GM23338 (cell line): ENCODE measurements around the gene S100PBP. TPM values are rescaled to one million over a fixed set of nuclear protein-coding genes. Genes with fewer than 3 reads are reported as not detected.

Source experiments
- ATAC-seq: fragments of 200-7000 bp; cut with Tn5 transposase; 3 replicates; pipeline ENCODE4 v1.9.1; 2020
- DNase-seq: peaks from one replicate; pipeline ENCODE4 v3.0.0-alpha.2; 2015; ENCODE audit warnings: low spot score
- H2AFZ ChIP-seq: fragments of 200-600 bp; sonication (generic); 2 replicates; pipeline ENCODE4 v1.8.0; 2016; ENCODE audit warnings: antibody characterized with exemption, mild to moderate bottlenecking, moderate library complexity
- H3F3A ChIP-seq: fragments of 200-600 bp; sonication (generic); replicated peaks from 2 replicates; pipeline ENCODE4 v1.8.0; 2017; ENCODE audit warnings: antibody characterized with exemption, mixed run types, low read depth
- H3K27ac ChIP-seq: fragments of 200-600 bp; sonication (generic); 2 replicates; pipeline ENCODE4 v1.6.1; 2016; ENCODE audit warnings: low read depth
- H3K27me3 ChIP-seq: fragments of 200-600 bp; sonication (generic); 2 replicates; pipeline ENCODE4 v1.8.0; 2016; ENCODE audit warnings: mild to moderate bottlenecking, mixed run types, moderate library complexity; ENCODE audit not compliant: insufficient read depth
- H3K36me3 ChIP-seq: fragments of 200-600 bp; sonication (generic); 2 replicates; pipeline ENCODE4 v1.8.0; 2016; ENCODE audit warnings: mild to moderate bottlenecking; ENCODE audit not compliant: insufficient read depth
- H3K4me1 ChIP-seq: fragments of 200-600 bp; sonication (generic); 2 replicates; pipeline ENCODE4 v1.8.0; 2016; ENCODE audit warnings: mild to moderate bottlenecking, moderate library complexity; ENCODE audit not compliant: insufficient read depth
- H3K4me2 ChIP-seq: fragments of 200-600 bp; sonication (generic); 2 replicates; pipeline ENCODE4 v1.7.1; 2017; ENCODE audit warnings: mixed run types
- H3K4me3 ChIP-seq: fragments of 200-600 bp; sonication (generic); 2 replicates; pipeline ENCODE4 v1.6.1; 2016; ENCODE audit warnings: mixed run types
- H3K79me2 ChIP-seq: fragments of 200-600 bp; sonication (generic); replicated peaks from 2 replicates; pipeline ENCODE4 v1.8.0; 2017; ENCODE audit warnings: mild to moderate bottlenecking; ENCODE audit not compliant: insufficient read depth
- H3K9me2 ChIP-seq: fragments of 200-600 bp; sonication (generic); 2 replicates; pipeline ENCODE4 v1.8.0; 2017; ENCODE audit not compliant: insufficient read depth
- H4K20me1 ChIP-seq: fragments of 200-600 bp; sonication (generic); replicated peaks from 2 replicates; pipeline ENCODE4 v1.8.0; 2017; ENCODE audit warnings: mild to moderate bottlenecking; ENCODE audit not compliant: insufficient read depth
- H3K27ac Mint-ChIP-seq: 2 replicates; pipeline ENCODE4 v1.8.0; 2020; ENCODE audit warnings: inconsistent platforms, mild to moderate bottlenecking, moderate library complexity, mixed read lengths
- H3K27me3 Mint-ChIP-seq: 3 replicates; pipeline ENCODE4 v1.8.0; 2022; ENCODE audit warnings: low read depth, mild to moderate bottlenecking, moderate library complexity, mixed read lengths, inconsistent platforms; ENCODE audit not compliant: insufficient read depth, poor library complexity
- H3K36me3 Mint-ChIP-seq: 3 replicates; pipeline ENCODE4 v1.8.0; 2021; ENCODE audit warnings: low read depth, mild to moderate bottlenecking, inconsistent platforms, moderate library complexity, mixed read lengths
- H3K4me1 Mint-ChIP-seq: 3 replicates; pipeline ENCODE4 v1.8.0; 2020; ENCODE audit warnings: mild to moderate bottlenecking, inconsistent platforms, mixed read lengths
- H3K4me3 Mint-ChIP-seq: 3 replicates; pipeline ENCODE4 v1.8.0; 2021; ENCODE audit warnings: moderate library complexity, mild to moderate bottlenecking, inconsistent platforms, mixed read lengths
- H3K9me3 Mint-ChIP-seq: 3 replicates; pipeline ENCODE4 v1.8.0; 2020; ENCODE audit warnings: moderate library complexity, mild to moderate bottlenecking, inconsistent platforms, mixed read lengths
- CREB1 ChIP-seq: fragments of 250-450 bp; sonication (Bioruptor Pico); IDR thresholded peaks from 2 replicates; pipeline ENCODE4 v1.5.0; 2020; ENCODE audit warnings: low read depth, mild to moderate bottlenecking, moderate library complexity
- CTCF ChIP-seq, 2 experiments: fragments of 200-600 bp in 1 of 2; sonication (generic) in 1 of 2; conservative IDR thresholded peaks; 2 replicates each; pipeline versions ENCODE4 v1.5.1 to v1.6.1; 2016 to 2017; ENCODE audit warnings: antibody characterized with exemption in 2 of 2, low read depth in 2 of 2, mild to moderate bottlenecking in 2 of 2, moderate library complexity in 1 of 2
- EZH2 ChIP-seq: fragments of 200-600 bp; sonication (generic); IDR thresholded peaks from one replicate; pipeline ENCODE4 v1.8.0; 2017; ENCODE audit warnings: antibody characterized with exemption, mild to moderate bottlenecking, low read depth; ENCODE audit not compliant: unreplicated experiment
- EZH2phosphoT487 ChIP-seq: fragments of 200-600 bp; sonication (generic); IDR thresholded peaks from one replicate; pipeline ENCODE4 v1.8.1; 2018; ENCODE audit warnings: antibody characterized with exemption; ENCODE audit not compliant: unreplicated experiment
- JUNB ChIP-seq: IDR thresholded peaks from one replicate; pipeline ENCODE4 v1.6.1; 2016; ENCODE audit warnings: antibody characterized with exemption; ENCODE audit not compliant: unreplicated experiment
- NANOG ChIP-seq: IDR thresholded peaks from 2 replicates; pipeline ENCODE4 v1.6.1; 2016; ENCODE audit warnings: antibody characterized with exemption, borderline replicate concordance
- POLR2AphosphoS5 ChIP-seq: IDR thresholded peaks from 2 replicates; pipeline ENCODE4 v1.6.1; 2016; ENCODE audit warnings: antibody characterized with exemption, low read depth
- STAT1 ChIP-seq: IDR thresholded peaks from one replicate; pipeline ENCODE4 v1.6.1; 2016; ENCODE audit warnings: antibody characterized with exemption; ENCODE audit not compliant: unreplicated experiment
- ZNF114 ChIP-seq: fragments of 250-450 bp; sonication (Bioruptor Pico); IDR thresholded peaks from 2 replicates; pipeline ENCODE4 v1.5.0; 2020; ENCODE audit warnings: mild to moderate bottlenecking, moderate library complexity
- ZNF331 ChIP-seq: fragments of 250-450 bp; sonication (Bioruptor Pico); IDR thresholded peaks from 2 replicates; pipeline ENCODE4 v1.5.0; 2020; ENCODE audit warnings: low read depth, mild to moderate bottlenecking, moderate library complexity
- ZNF462 ChIP-seq: fragments of 250-450 bp; sonication (Bioruptor Pico); IDR thresholded peaks from 2 replicates; pipeline ENCODE4 v1.5.0; 2020; ENCODE audit warnings: mild to moderate bottlenecking, moderate library complexity
- polyA plus RNA-seq: library from polyadenylated mRNA; unstranded; fragments of >200 nt; fragmentation: Nextera tagmentation; extraction: Ambion mirVana; gene quantifications from 2 replicates; pipeline ENCODE4 v1.2.1, GENCODE V29; 2016
- total RNA-seq: library from RNA; depleted of rRNA; stranded (reverse); fragments of >200 nt; shearing (Covaris generic); gene quantifications from 2 replicates; pipeline ENCODE4 v1.2.3, GENCODE V29; 2014
- TF ChIP-seq, protein P1 (sequence below): IDR thresholded peaks from one replicate; pipeline ENCODE4 v1.6.1; 2018; ENCODE audit warnings: antibody characterized with exemption; ENCODE audit not compliant: unreplicated experiment
- TF ChIP-seq, protein P2 (sequence below): IDR thresholded peaks from 2 replicates; pipeline ENCODE4 v1.6.1; 2016; ENCODE audit warnings: antibody characterized with exemption

The S100PBP gene
- total and polyA plus RNA-seq, 2 experiments from 2014 or later = 30.6 to 65.2 TPM

DNA sequence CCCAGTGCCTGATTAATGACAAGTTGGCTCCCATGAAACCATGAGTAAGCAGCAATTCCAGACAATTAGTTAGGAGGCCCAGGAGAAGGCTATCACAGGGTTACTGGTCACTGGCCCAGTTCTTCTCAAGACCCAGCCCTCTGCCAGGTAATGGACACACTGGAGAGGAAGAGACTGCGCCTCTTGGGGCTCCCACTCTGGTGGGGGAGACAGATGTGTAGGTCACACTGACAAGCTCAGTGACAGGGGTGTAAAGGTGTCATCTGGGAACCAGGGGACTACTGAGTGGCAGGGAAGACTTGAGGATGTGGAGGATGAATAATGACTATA lies 73.8 kb downstream of the S100PBP start:
- H3K9me2 ChIP-seq = no peaks in the 10 kb centered on the region
- Mint-ChIP-seq H3K9me3 (peaks cover 5% of the 10 kb centered on the region; the same call in 2 of the 3 replicates), H3K27ac (no peak overlapping the region), H3K36me3 (peaks cover 8% of the 10 kb centered on the region; the same call in 1 of the 3 replicates), H3K4me3 (no peak overlapping the region), H3K27me3 (peaks cover 30% of the 10 kb centered on the region), H3K4me1 (peaks cover 14% of the 10 kb centered on the region)
- no peak overlapping the region for H3K4me2 ChIP-seq
- no peak for ATAC-seq
- no peak overlapping the region for H3K27ac ChIP-seq
- TF ChIP-seq ZNF462 (CRISPR knock-in tag) = no peak
- TF ChIP-seq ZNF331 = no peak
- TF ChIP-seq EZH2 = no peak
- TF ChIP-seq, protein P1, sequence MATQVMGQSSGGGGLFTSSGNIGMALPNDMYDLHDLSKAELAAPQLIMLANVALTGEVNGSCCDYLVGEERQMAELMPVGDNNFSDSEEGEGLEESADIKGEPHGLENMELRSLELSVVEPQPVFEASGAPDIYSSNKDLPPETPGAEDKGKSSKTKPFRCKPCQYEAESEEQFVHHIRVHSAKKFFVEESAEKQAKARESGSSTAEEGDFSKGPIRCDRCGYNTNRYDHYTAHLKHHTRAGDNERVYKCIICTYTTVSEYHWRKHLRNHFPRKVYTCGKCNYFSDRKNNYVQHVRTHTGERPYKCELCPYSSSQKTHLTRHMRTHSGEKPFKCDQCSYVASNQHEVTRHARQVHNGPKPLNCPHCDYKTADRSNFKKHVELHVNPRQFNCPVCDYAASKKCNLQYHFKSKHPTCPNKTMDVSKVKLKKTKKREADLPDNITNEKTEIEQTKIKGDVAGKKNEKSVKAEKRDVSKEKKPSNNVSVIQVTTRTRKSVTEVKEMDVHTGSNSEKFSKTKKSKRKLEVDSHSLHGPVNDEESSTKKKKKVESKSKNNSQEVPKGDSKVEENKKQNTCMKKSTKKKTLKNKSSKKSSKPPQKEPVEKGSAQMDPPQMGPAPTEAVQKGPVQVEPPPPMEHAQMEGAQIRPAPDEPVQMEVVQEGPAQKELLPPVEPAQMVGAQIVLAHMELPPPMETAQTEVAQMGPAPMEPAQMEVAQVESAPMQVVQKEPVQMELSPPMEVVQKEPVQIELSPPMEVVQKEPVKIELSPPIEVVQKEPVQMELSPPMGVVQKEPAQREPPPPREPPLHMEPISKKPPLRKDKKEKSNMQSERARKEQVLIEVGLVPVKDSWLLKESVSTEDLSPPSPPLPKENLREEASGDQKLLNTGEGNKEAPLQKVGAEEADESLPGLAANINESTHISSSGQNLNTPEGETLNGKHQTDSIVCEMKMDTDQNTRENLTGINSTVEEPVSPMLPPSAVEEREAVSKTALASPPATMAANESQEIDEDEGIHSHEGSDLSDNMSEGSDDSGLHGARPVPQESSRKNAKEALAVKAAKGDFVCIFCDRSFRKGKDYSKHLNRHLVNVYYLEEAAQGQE = no peak
- TF ChIP-seq STAT1 = no peak
- TF ChIP-seq CREB1 (CRISPR knock-in tag) = no peak
- no peak for TF ChIP-seq NANOG
- TF ChIP-seq POLR2AphosphoS5 = no peak
- TF ChIP-seq CTCF (conservative IDR thresholded peaks at IDR 0.05; ENCODE audit: low read depth in 2 of 2) = no peak
- no peak for TF ChIP-seq JUNB
- TF ChIP-seq, protein P2, sequence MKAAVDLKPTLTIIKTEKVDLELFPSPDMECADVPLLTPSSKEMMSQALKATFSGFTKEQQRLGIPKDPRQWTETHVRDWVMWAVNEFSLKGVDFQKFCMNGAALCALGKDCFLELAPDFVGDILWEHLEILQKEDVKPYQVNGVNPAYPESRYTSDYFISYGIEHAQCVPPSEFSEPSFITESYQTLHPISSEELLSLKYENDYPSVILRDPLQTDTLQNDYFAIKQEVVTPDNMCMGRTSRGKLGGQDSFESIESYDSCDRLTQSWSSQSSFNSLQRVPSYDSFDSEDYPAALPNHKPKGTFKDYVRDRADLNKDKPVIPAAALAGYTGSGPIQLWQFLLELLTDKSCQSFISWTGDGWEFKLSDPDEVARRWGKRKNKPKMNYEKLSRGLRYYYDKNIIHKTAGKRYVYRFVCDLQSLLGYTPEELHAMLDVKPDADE = no peak
- no peak for TF ChIP-seq ZNF114 (CRISPR knock-in tag)
- no peak for TF ChIP-seq EZH2phosphoT487
- no peak for DNase-seq
- peaks cover 7% of the 10 kb centered on the region; the same call in 1 of the 2 replicates for H3F3A ChIP-seq
- no peaks in the 10 kb centered on the region for H3K79me2 ChIP-seq
- H3K4me1 ChIP-seq = peaks cover 10% of the 10 kb centered on the region; the same call in 1 of the 2 replicates
- H3K27me3 ChIP-seq = peaks cover 44% of the 10 kb centered on the region
- H4K20me1 ChIP-seq = no peaks in the 10 kb centered on the region; the same call in 1 of the 2 replicates
- no peak overlapping the region for H2AFZ ChIP-seq
- H3K4me3 ChIP-seq = no peak overlapping the region
- no peaks in the 10 kb centered on the region for H3K36me3 ChIP-seq
